Endodermal cell (in vitro differentiated cells): ENCODE data around the gene NKPD1. TPM values are rescaled to one million over a fixed set of nuclear protein-coding genes. Genes with fewer than 3 reads are reported as not detected.

ENCODE experiments used
- DNase-seq: peaks from one replicate; pipeline ENCODE4 v3.0.0-alpha.2; 2017
- H3K27ac ChIP-seq: 2 replicates; pipeline ENCODE4 v1.5.1; 2013; ENCODE audit warnings: mild to moderate bottlenecking, low read depth, low read length, moderate library complexity
- H3K27me3 ChIP-seq: 2 replicates; pipeline ENCODE4 v1.6.1; 2013; ENCODE audit warnings: mild to moderate bottlenecking, low read length, moderate library complexity; ENCODE audit not compliant: insufficient read depth, control insufficient read depth, poor library complexity, severe bottlenecking
- H3K36me3 ChIP-seq: 2 replicates; pipeline ENCODE4 v1.7.0; 2013; ENCODE audit warnings: mild to moderate bottlenecking, low read length, moderate library complexity; ENCODE audit not compliant: control insufficient read depth, insufficient read depth
- H3K4me1 ChIP-seq: one replicate; pipeline ENCODE4 v1.7.0; 2013; ENCODE audit warnings: low read length; ENCODE audit not compliant: control insufficient read depth, insufficient read depth
- H3K4me3 ChIP-seq: 2 replicates; pipeline ENCODE4 v1.5.1; 2013; ENCODE audit warnings: mild to moderate bottlenecking, low read length, moderate library complexity
- H3K9ac ChIP-seq: 2 replicates; pipeline ENCODE4 v1.6.1; 2013; ENCODE audit warnings: mild to moderate bottlenecking, low read length, moderate library complexity; ENCODE audit not compliant: poor library complexity, severe bottlenecking; ENCODE audit errors: extremely low read depth
- H3K9me3 ChIP-seq: 2 replicates; pipeline ENCODE4 v1.6.1; 2013; ENCODE audit warnings: mild to moderate bottlenecking, low read length, moderate library complexity; ENCODE audit not compliant: control insufficient read depth
- H3K27ac Mint-ChIP-seq: 2 replicates; pipeline ENCODE4 v1.8.0; 2020; ENCODE audit warnings: mixed read lengths
- H3K27me3 Mint-ChIP-seq: 2 replicates; pipeline ENCODE4 v1.8.0; 2021; ENCODE audit warnings: mild to moderate bottlenecking, mixed read lengths; ENCODE audit not compliant: insufficient read depth
- H3K36me3 Mint-ChIP-seq: 2 replicates; pipeline ENCODE4 v1.8.0; 2020; ENCODE audit warnings: low read depth, mixed read lengths
- H3K4me1 Mint-ChIP-seq: 2 replicates; pipeline ENCODE4 v1.8.0; 2020; ENCODE audit warnings: mixed read lengths
- H3K4me3 Mint-ChIP-seq: 2 replicates; pipeline ENCODE4 v1.8.0; 2020; ENCODE audit warnings: mild to moderate bottlenecking, moderate library complexity, mixed read lengths
- H3K9me3 Mint-ChIP-seq: 2 replicates; pipeline ENCODE4 v1.8.0; 2020; ENCODE audit warnings: mild to moderate bottlenecking, mixed read lengths
- WGBS, 2 experiments: methylation state at CpG; one replicate each; pipeline versions ENCODE4 v1.1.5 to v1.1.7; 2013; ENCODE audit warnings: missing lambda C conversion rate in 2 of 2, mixed read lengths in 1 of 2; ENCODE audit not compliant: insufficient coverage in 1 of 2, insufficient read length in 1 of 2; 5-methylcytosine and 5-hydroxymethylcytosine counted together
- total RNA-seq, 2 donors: library from RNA; stranded (reverse); fragmentation: NEBNext Ultra II Directional in 1 of 2; extraction: Animal tissue kit (Norgen Biotek cat#: 25700) in 1 of 2; gene quantifications; 2 replicates in 1 of 2; 3 replicates in 1 of 2; pipeline ENCODE4 v1.2.1, GENCODE V29; 2021
- TF ChIP-seq, protein P1 (sequence below): fragments of 200-600 bp; sonication (generic); conservative IDR thresholded peaks from 2 replicates; pipeline ENCODE4 v1.5.0; 2021; ENCODE audit warnings: antibody characterized with exemption, mild to moderate bottlenecking

NKPD1 gene
- total RNA-seq, 2 donors from 2014 or later, result 0.15 to 0.22 TPM

DNA sequence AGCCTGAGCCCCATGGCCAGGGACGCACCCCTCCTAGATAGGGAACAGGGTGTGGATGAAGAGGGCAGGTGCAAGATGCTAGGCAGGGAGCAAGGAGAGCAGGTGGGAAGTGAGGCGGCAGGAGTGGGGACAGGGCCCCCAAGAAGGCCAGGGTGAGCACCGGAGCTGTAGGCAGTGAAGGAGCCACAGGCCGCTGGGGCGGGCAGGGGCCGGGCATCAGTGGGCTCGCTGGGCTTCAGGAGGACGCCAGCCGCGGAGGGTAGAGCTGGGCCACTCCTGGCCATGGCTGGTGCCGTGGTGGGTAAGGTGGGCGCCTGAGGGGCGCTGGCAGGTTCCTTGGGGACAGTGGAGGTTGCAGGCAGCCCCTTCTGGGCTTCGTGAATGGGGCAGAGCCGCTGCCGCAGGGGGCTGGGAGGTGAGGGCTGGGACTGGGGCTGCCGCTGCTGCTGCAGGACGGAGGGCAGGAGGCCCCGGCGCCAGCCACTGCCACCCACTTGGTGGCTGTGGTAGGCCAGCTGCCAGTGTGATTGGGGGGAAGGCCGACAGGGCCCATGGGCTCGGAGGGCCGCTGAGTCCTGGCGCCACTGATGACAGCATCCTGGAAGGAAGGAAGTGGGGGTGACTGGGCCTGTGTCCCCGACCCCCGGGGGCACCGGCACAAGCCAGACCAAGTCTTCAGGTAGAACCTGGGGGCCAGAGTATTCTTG is 2.1 kb downstream of the NKPD1 start:
- Mint-ChIP-seq H3K4me3 (no peak overlapping the region), H3K9me3 (no peaks in the 10 kb centered on the region), H3K27me3 (peaks cover 43% of the 10 kb centered on the region), H3K27ac (no peak overlapping the region), H3K4me1 (peaks cover 10% of the 10 kb centered on the region), H3K36me3 (no peaks in the 10 kb centered on the region)
- Histone ChIP-seq H3K27ac (no peak overlapping the region), H3K9ac (no peak overlapping the region), H3K4me3 (no peak overlapping the region), H3K9me3 (no peaks in the 10 kb centered on the region), H3K4me1 (peaks cover 12% of the 10 kb centered on the region), H3K27me3 (no peaks in the 10 kb centered on the region), H3K36me3 (no peaks in the 10 kb centered on the region)
- TF ChIP-seq, protein P1, sequence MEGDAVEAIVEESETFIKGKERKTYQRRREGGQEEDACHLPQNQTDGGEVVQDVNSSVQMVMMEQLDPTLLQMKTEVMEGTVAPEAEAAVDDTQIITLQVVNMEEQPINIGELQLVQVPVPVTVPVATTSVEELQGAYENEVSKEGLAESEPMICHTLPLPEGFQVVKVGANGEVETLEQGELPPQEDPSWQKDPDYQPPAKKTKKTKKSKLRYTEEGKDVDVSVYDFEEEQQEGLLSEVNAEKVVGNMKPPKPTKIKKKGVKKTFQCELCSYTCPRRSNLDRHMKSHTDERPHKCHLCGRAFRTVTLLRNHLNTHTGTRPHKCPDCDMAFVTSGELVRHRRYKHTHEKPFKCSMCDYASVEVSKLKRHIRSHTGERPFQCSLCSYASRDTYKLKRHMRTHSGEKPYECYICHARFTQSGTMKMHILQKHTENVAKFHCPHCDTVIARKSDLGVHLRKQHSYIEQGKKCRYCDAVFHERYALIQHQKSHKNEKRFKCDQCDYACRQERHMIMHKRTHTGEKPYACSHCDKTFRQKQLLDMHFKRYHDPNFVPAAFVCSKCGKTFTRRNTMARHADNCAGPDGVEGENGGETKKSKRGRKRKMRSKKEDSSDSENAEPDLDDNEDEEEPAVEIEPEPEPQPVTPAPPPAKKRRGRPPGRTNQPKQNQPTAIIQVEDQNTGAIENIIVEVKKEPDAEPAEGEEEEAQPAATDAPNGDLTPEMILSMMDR, result no peak
- WGBS, 2 experiments, result 93% methylated on average over 18 to 27 of the region's 27 CpGs
- DNase-seq, result no peak

DNA sequence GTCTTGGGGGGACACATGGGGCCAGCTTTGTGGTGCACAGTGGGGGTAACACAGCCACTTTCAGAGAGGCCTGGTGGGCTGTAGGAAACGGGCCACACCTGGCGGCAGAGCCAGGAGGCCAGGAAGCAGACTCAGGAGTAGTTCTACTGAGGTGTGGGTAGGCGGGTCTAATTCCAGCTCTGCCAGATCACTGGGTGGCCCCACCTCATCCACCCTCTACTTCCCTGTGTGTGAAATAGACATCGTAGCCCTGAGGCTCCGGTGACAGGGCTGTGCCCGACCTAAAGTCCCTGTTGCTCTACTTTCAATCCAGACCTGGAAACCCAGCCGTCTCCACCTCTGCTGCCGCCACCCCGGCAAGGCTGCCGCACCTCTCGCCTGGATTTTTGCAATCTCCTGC is 4.0 kb downstream of the NKPD1 start:
- Mint-ChIP-seq H3K4me3 (no peak overlapping the region), H3K36me3 (no peaks in the 10 kb centered on the region), H3K27me3 (peaks cover 60% of the 10 kb centered on the region), H3K9me3 (peaks cover 4% of the 10 kb centered on the region), H3K4me1 (peaks cover 10% of the 10 kb centered on the region), H3K27ac (no peak overlapping the region)
- H3K9ac ChIP-seq, result no peak overlapping the region
- peaks cover 3% of the 10 kb centered on the region for H3K27me3 ChIP-seq
- H3K4me3 ChIP-seq, result no peak overlapping the region
- H3K27ac ChIP-seq, result no peak overlapping the region
- no peaks in the 10 kb centered on the region for H3K36me3 ChIP-seq
- WGBS, 2 experiments, result 87 to 94% methylated on average over 7 to 11 of the region's 11 CpGs
- peaks cover 12% of the 10 kb centered on the region for H3K4me1 ChIP-seq
- TF ChIP-seq, protein P1, result no peak
- no peak for DNase-seq
- no peaks in the 10 kb centered on the region for H3K9me3 ChIP-seq

DNA sequence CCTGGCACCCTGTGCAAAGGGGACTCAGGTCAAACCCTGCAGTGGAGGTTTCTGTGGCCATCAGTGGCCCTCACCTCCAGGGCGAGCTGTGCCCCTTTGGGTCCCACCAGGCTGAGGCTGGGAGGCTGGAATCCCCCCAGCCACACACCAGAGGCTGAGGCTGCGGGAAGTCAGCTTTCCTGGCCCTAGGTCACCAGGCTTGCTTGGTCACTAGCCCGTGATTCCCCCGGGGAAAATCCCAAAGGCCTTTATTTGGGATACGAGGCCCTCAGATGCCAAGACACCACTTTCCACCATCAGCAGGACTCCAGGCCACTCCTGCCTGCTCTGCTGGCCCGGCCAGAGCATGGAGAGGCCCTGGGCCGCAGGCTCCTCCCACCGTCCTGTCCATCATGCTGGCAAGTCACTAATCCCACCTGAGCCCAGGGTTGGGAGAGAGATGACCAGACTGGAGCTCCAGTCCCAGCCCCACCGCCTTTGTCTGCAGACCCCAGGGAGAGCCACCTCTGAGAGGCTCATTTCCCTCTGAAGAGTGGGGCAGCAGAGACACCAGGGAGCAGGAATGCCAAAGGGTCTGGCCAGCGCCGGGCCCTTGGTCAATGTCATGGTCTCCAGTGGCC is 4.7 kb downstream of the NKPD1 start:
- Mint-ChIP-seq H3K27me3 (peaks cover 66% of the 10 kb centered on the region), H3K9me3 (peaks cover 4% of the 10 kb centered on the region), H3K27ac (no peak overlapping the region), H3K4me1 (peaks cover 10% of the 10 kb centered on the region), H3K36me3 (no peaks in the 10 kb centered on the region), H3K4me3 (no peak overlapping the region)
- Histone ChIP-seq H3K9ac (no peak overlapping the region), H3K4me1 (peaks cover 12% of the 10 kb centered on the region), H3K27ac (no peak overlapping the region), H3K27me3 (peaks cover 3% of the 10 kb centered on the region), H3K36me3 (no peaks in the 10 kb centered on the region), H3K9me3 (no peaks in the 10 kb centered on the region), H3K4me3 (no peak overlapping the region)
- TF ChIP-seq, protein P1, result no peak
- peak; percentile 85 for DNase-seq
- 84 to 85% methylated on average over 9 to 11 of the region's 11 CpGs for WGBS, 2 experiments
